ENCODE results near the gene HPSE. TPM values are rescaled to one million over a fixed set of nuclear protein-coding genes. Genes with fewer than 3 reads are reported as not detected.
A peak's percentile ranks its signal among the peaks of the same experiment; 100 is the strongest.

Gene HPSE
- total and polyA plus RNA-seq, 2 of the 13 experiments (the other 11 are each of a cell fraction or from before 2014, with no cell fraction given), result not detected

DNA sequence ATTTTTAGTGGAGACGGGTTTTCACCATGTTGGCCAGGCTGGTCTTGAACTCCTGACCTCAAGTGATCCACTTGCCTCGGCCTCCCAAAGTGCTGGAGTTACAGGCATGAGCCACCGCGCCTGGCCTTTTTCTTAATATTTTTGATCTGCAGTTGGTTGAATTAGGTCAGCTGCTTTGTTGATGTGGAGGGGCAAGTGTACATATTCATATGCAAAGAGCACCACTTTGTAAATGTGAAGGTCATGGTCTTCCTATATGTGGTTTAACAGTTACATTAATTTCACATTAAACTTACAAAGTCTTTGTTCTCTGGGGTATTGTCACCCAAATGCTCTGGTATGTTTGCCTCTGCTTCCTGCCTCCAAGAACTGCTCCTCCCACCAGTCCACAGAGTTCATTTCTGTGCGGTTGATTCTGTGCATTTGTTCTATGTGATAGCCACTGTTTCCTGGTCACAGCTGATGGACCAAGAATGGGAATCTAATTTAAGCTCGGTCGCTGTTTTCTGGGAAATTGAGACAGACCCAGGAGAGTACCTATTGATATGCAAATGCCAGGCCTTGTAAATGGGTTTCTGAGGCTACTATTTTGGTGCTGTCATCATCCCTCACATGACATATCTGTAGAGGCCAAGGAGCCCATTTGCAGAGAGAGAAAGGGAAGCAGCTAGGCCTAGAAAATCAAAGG, 26.9 kb upstream of the HPSE start (continued):
- TF ChIP-seq ZNF556 (CRISPR knock-in tag; IDR thresholded peaks at IDR 0.05; ENCODE audit: borderline replicate concordance) (peak; percentile 33; the same call in 1 of the 2 replicates), HDAC2 (CRISPR knock-in tag; IDR thresholded peaks at IDR 0.05) (peak; percentile 68), ZBTB20 (CRISPR knock-in tag; IDR thresholded peaks at IDR 0.05; ENCODE audit: borderline replicate concordance, low read depth) (peak; percentile 90), SOX13 (IDR thresholded peaks at IDR 0.05) (peak; percentile 96), SOX13 (CRISPR knock-in tag; conservative IDR thresholded peaks at IDR 0.05 in 1 of 2, IDR thresholded peaks at IDR 0.05 in 1 of 2) (peak in 1 of 2 experiments; percentile 99; a peak in 2 of 4 replicates), FOXC1 (CRISPR knock-in tag; IDR thresholded peaks at IDR 0.05; ENCODE audit: borderline replicate concordance) (no peak), KAT8 (CRISPR knock-in tag; IDR thresholded peaks at IDR 0.05) (peak; percentile 61), ZNF788 (CRISPR knock-in tag; IDR thresholded peaks at IDR 0.05; ENCODE audit: borderline replicate concordance) (peak; percentile 47; the same call in 1 of the 2 replicates), SIX1 (CRISPR knock-in tag; IDR thresholded peaks at IDR 0.05; ENCODE audit: borderline replicate concordance) (0 out of 2 replicates have a peak, but pooled peaks have one; percentile 45), CREM (IDR thresholded peaks at IDR 0.05) (peak; percentile 77), CREM (CRISPR knock-in tag; IDR thresholded peaks at IDR 0.05) (no peak), ERF (CRISPR knock-in tag; IDR thresholded peaks at IDR 0.05) (peak; percentile 71; the same call in 1 of the 2 replicates), ZFX (CRISPR knock-in tag; IDR thresholded peaks at IDR 0.05; ENCODE audit: low read depth) (peak; percentile 72), KDM1A (CRISPR knock-in tag; IDR thresholded peaks at IDR 0.05) (peak; percentile 50), ZNF572 (CRISPR knock-in tag; IDR thresholded peaks at IDR 0.05) (no peak), ZNF878 (CRISPR knock-in tag; IDR thresholded peaks at IDR 0.05) (peak; percentile 62; the same call in 1 of the 2 replicates), ZNF496 (CRISPR knock-in tag; IDR thresholded peaks at IDR 0.05; ENCODE audit: insufficient replicate concordance) (no peak), ZNF124 (CRISPR knock-in tag; IDR thresholded peaks at IDR 0.05) (0 out of 2 replicates have a peak, but pooled peaks have one; percentile 40), NR2F2 (IDR thresholded peaks at IDR 0.05; ENCODE audit: borderline replicate concordance, low read depth) (peak; percentile 52), SP2 (CRISPR knock-in tag; IDR thresholded peaks at IDR 0.05) (no peak)
- TF ChIP-seq, protein P1, sequence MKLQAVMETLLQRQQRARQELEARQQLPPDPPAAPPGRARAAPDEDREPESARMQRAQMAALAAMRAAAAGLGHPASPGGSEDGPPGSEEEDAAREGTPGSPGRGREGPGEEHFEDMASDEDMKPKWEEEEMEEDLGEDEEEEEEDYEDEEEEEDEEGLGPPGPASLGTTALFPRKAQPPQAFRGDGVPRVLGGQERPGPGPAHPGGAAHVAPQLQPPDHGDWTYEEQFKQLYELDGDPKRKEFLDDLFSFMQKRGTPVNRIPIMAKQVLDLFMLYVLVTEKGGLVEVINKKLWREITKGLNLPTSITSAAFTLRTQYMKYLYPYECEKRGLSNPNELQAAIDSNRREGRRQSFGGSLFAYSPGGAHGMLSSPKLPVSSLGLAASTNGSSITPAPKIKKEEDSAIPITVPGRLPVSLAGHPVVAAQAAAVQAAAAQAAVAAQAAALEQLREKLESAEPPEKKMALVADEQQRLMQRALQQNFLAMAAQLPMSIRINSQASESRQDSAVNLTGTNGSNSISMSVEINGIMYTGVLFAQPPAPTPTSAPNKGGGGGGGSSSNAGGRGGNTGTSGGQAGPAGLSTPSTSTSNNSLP (IDR thresholded peaks at IDR 0.05; ENCODE audit: low read depth, low read length), result peak; percentile 88
- TF ChIP-seq, protein P2, sequence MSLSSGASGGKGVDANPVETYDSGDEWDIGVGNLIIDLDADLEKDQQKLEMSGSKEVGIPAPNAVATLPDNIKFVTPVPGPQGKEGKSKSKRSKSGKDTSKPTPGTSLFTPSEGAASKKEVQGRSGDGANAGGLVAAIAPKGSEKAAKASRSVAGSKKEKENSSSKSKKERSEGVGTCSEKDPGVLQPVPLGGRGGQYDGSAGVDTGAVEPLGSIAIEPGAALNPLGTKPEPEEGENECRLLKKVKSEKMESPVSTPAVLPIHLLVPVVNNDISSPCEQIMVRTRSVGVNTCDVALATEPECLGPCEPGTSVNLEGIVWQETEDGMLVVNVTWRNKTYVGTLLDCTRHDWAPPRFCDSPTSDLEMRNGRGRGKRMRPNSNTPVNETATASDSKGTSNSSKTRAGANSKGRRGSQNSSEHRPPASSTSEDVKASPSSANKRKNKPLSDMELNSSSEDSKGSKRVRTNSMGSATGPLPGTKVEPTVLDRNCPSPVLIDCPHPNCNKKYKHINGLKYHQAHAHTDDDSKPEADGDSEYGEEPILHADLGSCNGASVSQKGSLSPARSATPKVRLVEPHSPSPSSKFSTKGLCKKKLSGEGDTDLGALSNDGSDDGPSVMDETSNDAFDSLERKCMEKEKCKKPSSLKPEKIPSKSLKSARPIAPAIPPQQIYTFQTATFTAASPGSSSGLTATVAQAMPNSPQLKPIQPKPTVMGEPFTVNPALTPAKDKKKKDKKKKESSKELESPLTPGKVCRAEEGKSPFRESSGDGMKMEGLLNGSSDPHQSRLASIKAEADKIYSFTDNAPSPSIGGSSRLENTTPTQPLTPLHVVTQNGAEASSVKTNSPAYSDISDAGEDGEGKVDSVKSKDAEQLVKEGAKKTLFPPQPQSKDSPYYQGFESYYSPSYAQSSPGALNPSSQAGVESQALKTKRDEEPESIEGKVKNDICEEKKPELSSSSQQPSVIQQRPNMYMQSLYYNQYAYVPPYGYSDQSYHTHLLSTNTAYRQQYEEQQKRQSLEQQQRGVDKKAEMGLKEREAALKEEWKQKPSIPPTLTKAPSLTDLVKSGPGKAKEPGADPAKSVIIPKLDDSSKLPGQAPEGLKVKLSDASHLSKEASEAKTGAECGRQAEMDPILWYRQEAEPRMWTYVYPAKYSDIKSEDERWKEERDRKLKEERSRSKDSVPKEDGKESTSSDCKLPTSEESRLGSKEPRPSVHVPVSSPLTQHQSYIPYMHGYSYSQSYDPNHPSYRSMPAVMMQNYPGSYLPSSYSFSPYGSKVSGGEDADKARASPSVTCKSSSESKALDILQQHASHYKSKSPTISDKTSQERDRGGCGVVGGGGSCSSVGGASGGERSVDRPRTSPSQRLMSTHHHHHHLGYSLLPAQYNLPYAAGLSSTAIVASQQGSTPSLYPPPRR (CRISPR knock-in tag; IDR thresholded peaks at IDR 0.05; ENCODE audit: borderline replicate concordance), result peak; percentile 73; the same call in 1 of the 2 replicates
- TF ChIP-seq, protein P3, sequence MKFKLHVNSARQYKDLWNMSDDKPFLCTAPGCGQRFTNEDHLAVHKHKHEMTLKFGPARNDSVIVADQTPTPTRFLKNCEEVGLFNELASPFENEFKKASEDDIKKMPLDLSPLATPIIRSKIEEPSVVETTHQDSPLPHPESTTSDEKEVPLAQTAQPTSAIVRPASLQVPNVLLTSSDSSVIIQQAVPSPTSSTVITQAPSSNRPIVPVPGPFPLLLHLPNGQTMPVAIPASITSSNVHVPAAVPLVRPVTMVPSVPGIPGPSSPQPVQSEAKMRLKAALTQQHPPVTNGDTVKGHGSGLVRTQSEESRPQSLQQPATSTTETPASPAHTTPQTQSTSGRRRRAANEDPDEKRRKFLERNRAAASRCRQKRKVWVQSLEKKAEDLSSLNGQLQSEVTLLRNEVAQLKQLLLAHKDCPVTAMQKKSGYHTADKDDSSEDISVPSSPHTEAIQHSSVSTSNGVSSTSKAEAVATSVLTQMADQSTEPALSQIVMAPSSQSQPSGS (CRISPR knock-in tag; IDR thresholded peaks at IDR 0.05), result peak; percentile 56; the same call in 1 of the 2 replicates

All from HepG2 (cell line).